Vagina (tissue), 2 donors: ENCODE results near the gene EHMT1. TPM values are rescaled to one million over a fixed set of nuclear protein-coding genes. Genes with fewer than 3 reads are reported as not detected.

Experiments
- DNase-seq, 2 donors: peaks; one replicate each; pipeline ENCODE4 v3.0.0-alpha.2; 2017; ENCODE audit errors: extremely low spot score in 2 of 2
- H3K27ac ChIP-seq: fragments of 200-600 bp; sonication (generic); one replicate; pipeline ENCODE4 v1.5.1; 2019
- H3K27me3 ChIP-seq: fragments of 200-600 bp; sonication (generic); one replicate; pipeline ENCODE4 v1.5.1; 2019
- H3K36me3 ChIP-seq, 2 donors: fragments of 200-600 bp; sonication (generic); one replicate each; pipeline ENCODE4 v1.5.1; 2017 to 2019
- H3K4me1 ChIP-seq: fragments of 200-600 bp; sonication (generic); one replicate; pipeline ENCODE4 v1.5.1; 2019
- H3K4me3 ChIP-seq, 2 donors: fragments of 200-600 bp; sonication (generic); 1 replicate in 1 of 2; 2 replicates in 1 of 2; pipeline ENCODE4 v1.5.1; 2016 to 2019
- H3K9me3 ChIP-seq: fragments of 200-600 bp; sonication (generic); one replicate; pipeline ENCODE4 v1.5.1; 2019
- CTCF ChIP-seq, 3 experiments: fragments of 450-650 bp in 2 of 3; fragments of 200-600 bp in 1 of 3; sonication (generic) in 1 of 3; IDR thresholded peaks; one replicate each; pipeline ENCODE4 v1.5.1; 2017 to 2019; ENCODE audit warnings: antibody characterized with exemption in 3 of 3, mild to moderate bottlenecking in 2 of 3, moderate library complexity in 2 of 3
- POLR2A ChIP-seq, 2 donors: fragments of 450-650 bp; IDR thresholded peaks; one replicate each; pipeline ENCODE4 v1.6.1; 2017; ENCODE audit warnings: antibody characterized with exemption in 2 of 2, mild to moderate bottlenecking in 2 of 2, moderate library complexity in 2 of 2
- POLR2AphosphoS5 ChIP-seq, 2 donors: sonication (generic); formaldehyde crosslinking; IDR thresholded peaks; one replicate each; pipeline ENCODE4 v1.9.0; 2017; ENCODE audit warnings: antibody characterized with exemption in 2 of 2, mild to moderate bottlenecking in 2 of 2, low read depth in 1 of 2; ENCODE audit not compliant: insufficient read depth in 1 of 2
- intact Hi-C: fragments of 100-400 bp; cut with DNase I; formaldehyde crosslinking; loops from one replicate; pipeline ENCODE4 v1.15.1; 2023
- total RNA-seq: library from RNA; depleted of rRNA; stranded (reverse); fragments of >200 nt; gene quantifications from one replicate; pipeline ENCODE4 v1.2.3, GENCODE V29; 2016

EHMT1 gene
- total RNA-seq, 1 donor from 2014 or later, result 65.8 TPM

GRCh38 chr9:137752426-137752825, 133.6 kb downstream of the EHMT1 start:
- intact Hi-C loops, result no loop called here
- H3K4me3 ChIP-seq, result no peak overlapping the region
- peaks cover 5% of the 10 kb centered on the region for H3K4me1 ChIP-seq
- no peak overlapping the region for H3K27ac ChIP-seq
- H3K9me3 ChIP-seq, result no peaks in the 10 kb centered on the region
- peaks cover 0 to 36% of the 10 kb centered on the region in 2 donors for H3K36me3 ChIP-seq
- no peak for DNase-seq
- no peak for TF ChIP-seq POLR2AphosphoS5 (IDR thresholded peaks at IDR 0.05; ENCODE audit: insufficient read depth in 1 of 2, low read depth in 1 of 2)
- TF ChIP-seq POLR2A (IDR thresholded peaks at IDR 0.05), result no peak
- TF ChIP-seq CTCF (IDR thresholded peaks at IDR 0.05), result no peak
- H3K27me3 ChIP-seq, result no peaks in the 10 kb centered on the region

- TF ChIP-seq POLR2A (IDR thresholded peaks at IDR 0.05) (no peak), POLR2AphosphoS5 (IDR thresholded peaks at IDR 0.05; ENCODE audit: insufficient read depth in 1 of 2, low read depth in 1 of 2) (no peak), CTCF (IDR thresholded peaks at IDR 0.05) (no peak)
- Histone ChIP-seq H3K9me3 (no peaks in the 10 kb centered on the region), H3K36me3 (peaks cover 0 to 37% of the 10 kb centered on the region in 2 donors), H3K27me3 (no peaks in the 10 kb centered on the region), H3K4me3 (no peak overlapping the region), H3K27ac (no peak overlapping the region), H3K4me1 (peaks cover 5% of the 10 kb centered on the region)
- intact Hi-C loops, result no loop called here
- no peak for DNase-seq
Measured at GRCh38 chr9:137753192-137753765, 134.5 kb downstream of the EHMT1 start.

- TF ChIP-seq POLR2AphosphoS5 (IDR thresholded peaks at IDR 0.05; ENCODE audit: insufficient read depth in 1 of 2, low read depth in 1 of 2) (no peak), CTCF (IDR thresholded peaks at IDR 0.05) (no peak), POLR2A (IDR thresholded peaks at IDR 0.05) (no peak)
- Histone ChIP-seq H3K4me3 (no peak overlapping the region), H3K4me1 (peaks cover 5% of the 10 kb centered on the region), H3K27me3 (no peaks in the 10 kb centered on the region), H3K36me3 (peaks cover 0 to 51% of the 10 kb centered on the region in 2 donors), H3K9me3 (no peaks in the 10 kb centered on the region), H3K27ac (no peak overlapping the region)
- no peak for DNase-seq
- intact Hi-C loops, result no loop called here
Measured at GRCh38 chr9:137755261-137755927, 136.6 kb downstream of the EHMT1 start.

GRCh38 chr9:137756045-137756744, 137.4 kb downstream of the EHMT1 start:
- Histone ChIP-seq H3K27ac (no peak overlapping the region), H3K36me3 (peaks cover 0 to 51% of the 10 kb centered on the region in 2 donors), H3K27me3 (no peaks in the 10 kb centered on the region), H3K4me3 (no peak overlapping the region), H3K9me3 (no peaks in the 10 kb centered on the region), H3K4me1 (peaks cover 5% of the 10 kb centered on the region)
- no peak for DNase-seq
- intact Hi-C loops, result no loop called here
- TF ChIP-seq CTCF (IDR thresholded peaks at IDR 0.05) (no peak), POLR2AphosphoS5 (IDR thresholded peaks at IDR 0.05; ENCODE audit: insufficient read depth in 1 of 2, low read depth in 1 of 2) (no peak)

GRCh38 chr9:137757139-137757538, 138.3 kb downstream of the EHMT1 start:
- H3K4me3 ChIP-seq, result no peak overlapping the region

More at GRCh38 chr9:137757139-137757538, 138.3 kb downstream of the EHMT1 start:
- intact Hi-C loops, result no loop called here
- no peak for DNase-seq
- Histone ChIP-seq H3K27ac (no peak overlapping the region), H3K9me3 (no peaks in the 10 kb centered on the region), H3K4me1 (peaks cover 5% of the 10 kb centered on the region), H3K36me3 (peaks cover 0 to 47% of the 10 kb centered on the region in 2 donors), H3K27me3 (no peaks in the 10 kb centered on the region)
- TF ChIP-seq POLR2AphosphoS5 (IDR thresholded peaks at IDR 0.05; ENCODE audit: insufficient read depth in 1 of 2, low read depth in 1 of 2) (no peak), POLR2A (IDR thresholded peaks at IDR 0.05) (no peak), CTCF (IDR thresholded peaks at IDR 0.05) (no peak)
